Embryonic facial prominence (tissue), 1 donor: ENCODE results near the gene GSDMA.

Experiments used
- DNase-seq: peaks from one replicate; pipeline ENCODE4 v3.0.0-alpha.2; 2016; ENCODE audit errors: extremely low spot score

The GSDMA gene, protein sequence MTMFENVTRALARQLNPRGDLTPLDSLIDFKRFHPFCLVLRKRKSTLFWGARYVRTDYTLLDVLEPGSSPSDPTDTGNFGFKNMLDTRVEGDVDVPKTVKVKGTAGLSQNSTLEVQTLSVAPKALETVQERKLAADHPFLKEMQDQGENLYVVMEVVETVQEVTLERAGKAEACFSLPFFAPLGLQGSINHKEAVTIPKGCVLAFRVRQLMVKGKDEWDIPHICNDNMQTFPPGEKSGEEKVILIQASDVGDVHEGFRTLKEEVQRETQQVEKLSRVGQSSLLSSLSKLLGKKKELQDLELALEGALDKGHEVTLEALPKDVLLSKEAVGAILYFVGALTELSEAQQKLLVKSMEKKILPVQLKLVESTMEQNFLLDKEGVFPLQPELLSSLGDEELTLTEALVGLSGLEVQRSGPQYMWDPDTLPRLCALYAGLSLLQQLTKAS

DNA sequence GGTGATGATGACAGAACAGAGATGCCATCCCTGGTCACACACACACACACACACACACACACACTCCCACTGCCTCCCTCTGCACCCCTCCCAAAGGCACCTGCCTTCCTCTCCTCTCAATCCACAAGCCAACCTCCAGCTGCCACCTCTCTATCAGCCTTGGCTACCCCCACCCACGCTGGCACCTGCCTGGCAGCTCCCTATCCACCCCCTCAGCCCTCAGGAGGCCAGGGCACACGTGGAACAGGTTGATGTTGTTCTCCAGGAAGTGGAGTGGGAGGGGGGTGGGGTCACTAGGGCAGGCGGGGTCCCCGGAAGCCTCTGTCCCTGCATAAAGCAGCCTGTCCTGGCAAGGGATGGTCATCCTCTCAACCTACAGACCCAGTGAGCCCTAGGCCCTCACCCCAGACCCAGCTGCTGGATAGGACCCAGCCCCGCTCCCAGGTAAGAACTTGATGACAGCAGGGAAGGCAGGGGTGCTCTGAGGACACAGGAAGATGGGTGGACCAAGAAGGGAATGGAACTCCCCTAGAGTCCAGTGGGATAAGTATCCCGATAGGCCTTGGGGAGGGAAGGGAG lies at the start of gene GSDMA:
Gene GSDMA (plus strand): TSS at position 363 of the 579 bp plus-strand sequence. CDS start 2,684 bp downstream, outside the sequence.
- no peak for DNase-seq

GRCh38 chr17:39913989-39914388 lies 48.8 kb upstream of the GSDMA start:
- DNase-seq: no peak

DNA sequence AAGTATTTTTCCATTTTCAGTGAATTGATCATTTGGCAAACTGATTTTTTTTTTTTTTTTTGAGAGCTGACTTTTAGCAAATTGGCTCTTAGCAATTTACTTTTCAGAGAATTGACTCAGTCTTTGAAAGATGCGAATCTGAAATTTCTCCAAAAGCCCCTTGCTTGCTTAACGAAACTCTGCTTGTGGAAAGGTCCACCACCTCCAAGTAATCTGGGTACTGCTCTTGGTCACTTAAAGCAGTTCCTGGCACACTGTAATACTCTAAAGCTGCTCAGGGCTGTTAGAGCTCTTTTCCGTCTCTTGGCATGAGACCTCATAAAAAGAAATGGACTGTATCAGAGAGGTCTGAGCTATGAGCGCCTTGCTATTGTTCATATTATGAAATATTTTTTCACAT lies 47.2 kb upstream of the GSDMA start:
- DNase-seq: no peak

DNA sequence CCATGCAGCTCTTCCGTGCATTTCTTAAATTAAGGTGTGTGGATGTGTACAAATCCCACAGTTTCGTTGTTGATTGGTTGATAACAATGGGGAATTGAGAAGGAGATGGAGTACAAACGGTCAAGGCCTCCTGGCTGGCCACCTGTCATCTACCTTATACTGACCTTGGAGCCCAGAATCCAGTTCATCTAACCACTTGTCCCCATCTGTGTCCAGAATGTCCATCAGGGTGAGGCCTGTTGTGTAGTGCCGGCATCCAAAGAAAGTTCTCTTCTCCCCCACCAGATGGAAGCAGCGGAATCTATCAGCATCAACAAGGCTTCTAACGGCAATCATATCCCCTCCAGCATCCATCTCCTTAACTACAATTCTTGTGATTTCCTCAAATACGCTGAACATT lies 45.9 kb upstream of the GSDMA start:
- DNase-seq: no peak

GRCh38 chr17:39919087-39919683 lies 43.6 kb upstream of the GSDMA start:
- no peak for DNase-seq

GRCh38 chr17:39920218-39921210 lies 42.3 kb upstream of the GSDMA start:
- DNase-seq: no peak

DNA sequence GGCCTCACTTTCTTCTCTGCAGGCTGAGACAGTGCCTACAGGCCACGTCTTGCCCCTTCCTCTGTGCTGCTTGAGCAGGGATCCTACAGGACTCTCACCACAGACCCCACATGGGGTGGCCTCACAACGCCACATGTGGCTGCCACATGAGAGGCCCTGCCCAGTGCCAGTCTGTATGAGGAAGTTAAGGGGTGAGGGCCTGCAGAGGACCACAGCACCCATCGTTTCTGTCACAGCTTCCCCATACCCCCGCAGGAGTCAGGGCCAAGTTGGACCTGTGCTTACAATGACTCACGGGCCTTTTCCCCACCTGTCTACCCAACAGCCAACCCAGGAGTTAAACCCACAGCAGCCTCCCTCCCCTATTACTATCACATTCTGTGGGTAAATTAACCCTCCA lies 41.5 kb upstream of the GSDMA start:
- no peak for DNase-seq

DNA sequence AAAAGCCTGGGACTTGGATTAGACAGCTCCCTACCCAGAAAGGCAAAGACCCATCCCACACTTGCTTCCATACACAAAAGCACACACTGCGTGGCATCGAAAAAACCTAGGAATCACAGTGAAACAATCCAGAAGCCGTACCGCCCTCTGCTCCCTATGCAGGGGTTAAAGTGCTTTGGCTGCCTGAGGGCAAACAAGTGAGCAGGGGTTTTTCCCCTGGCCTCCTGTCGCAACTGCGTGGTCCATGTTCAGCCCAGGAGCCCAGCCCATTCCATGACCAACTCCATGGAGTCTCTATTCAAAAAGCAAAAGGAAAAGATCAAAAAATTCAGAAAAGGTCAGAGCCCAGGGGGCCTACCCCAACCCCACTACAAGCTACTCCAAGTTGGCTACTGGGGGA lies 40.8 kb upstream of the GSDMA start:
- no peak for DNase-seq

DNA sequence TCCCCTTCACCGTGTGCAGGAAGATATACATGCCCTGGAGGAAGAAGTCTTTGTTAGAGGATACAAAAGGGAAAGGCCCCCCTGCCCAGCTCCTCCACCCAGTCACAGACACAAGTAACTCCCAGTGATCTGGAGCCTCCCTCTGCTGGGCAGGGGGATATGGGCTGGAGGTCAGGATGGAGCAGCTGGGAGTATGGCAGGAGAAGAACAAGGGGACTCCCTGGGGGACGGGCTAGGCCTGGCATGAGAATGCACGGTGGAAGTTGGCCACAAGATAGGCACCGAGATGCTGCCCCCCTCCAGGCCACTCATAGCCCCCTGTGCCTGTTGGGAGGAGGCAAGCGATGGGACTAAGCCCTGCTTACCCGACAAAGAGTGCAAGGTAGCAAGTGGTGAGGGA lies 39.6 kb upstream of the GSDMA start:
- DNase-seq: no peak

DNA sequence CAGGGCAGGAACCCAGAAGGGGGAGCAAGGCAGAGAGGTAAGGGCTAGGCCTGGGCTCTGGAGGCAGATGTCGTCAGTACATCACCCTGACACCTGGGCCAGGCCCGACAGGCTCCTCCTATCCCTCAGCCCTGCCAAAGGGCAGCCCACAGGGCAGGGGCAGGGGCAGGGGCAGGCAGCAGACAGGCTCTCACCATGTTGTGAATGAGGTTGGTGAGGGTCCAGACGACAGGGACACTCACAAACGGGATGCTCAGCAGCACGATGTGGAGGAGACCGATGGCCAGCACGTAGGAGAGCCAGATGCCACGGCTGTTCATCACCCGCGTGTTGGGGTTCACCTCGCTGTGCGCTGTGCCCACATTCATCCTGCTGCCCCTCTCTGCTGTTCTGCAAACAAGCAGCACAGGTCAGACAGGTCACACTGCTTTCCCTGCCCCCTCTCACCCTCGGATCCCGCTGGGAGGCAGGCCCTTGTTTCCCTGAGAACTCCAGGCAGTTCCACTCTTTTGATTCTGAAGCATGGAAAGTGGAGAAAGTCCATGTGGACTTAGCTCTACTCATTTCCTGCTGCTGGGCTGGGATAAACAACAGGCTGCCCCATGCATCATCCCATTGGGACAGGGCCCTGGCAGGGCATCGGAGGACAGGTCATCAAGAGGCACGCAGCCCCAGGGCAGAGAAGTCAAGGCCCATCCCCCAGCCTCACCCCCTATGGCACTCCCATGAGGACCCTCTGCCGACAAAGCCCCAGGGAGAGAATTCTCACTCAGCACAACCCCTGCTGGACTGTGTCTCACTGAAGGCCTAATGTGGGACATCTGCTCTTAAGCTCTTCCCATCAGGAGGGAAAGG lies 38.7 kb upstream of the GSDMA start:
- no peak for DNase-seq

- DNase-seq: no peak
Measured at GRCh38 chr17:39924691-39925055, 38.1 kb upstream of the GSDMA start.

DNA sequence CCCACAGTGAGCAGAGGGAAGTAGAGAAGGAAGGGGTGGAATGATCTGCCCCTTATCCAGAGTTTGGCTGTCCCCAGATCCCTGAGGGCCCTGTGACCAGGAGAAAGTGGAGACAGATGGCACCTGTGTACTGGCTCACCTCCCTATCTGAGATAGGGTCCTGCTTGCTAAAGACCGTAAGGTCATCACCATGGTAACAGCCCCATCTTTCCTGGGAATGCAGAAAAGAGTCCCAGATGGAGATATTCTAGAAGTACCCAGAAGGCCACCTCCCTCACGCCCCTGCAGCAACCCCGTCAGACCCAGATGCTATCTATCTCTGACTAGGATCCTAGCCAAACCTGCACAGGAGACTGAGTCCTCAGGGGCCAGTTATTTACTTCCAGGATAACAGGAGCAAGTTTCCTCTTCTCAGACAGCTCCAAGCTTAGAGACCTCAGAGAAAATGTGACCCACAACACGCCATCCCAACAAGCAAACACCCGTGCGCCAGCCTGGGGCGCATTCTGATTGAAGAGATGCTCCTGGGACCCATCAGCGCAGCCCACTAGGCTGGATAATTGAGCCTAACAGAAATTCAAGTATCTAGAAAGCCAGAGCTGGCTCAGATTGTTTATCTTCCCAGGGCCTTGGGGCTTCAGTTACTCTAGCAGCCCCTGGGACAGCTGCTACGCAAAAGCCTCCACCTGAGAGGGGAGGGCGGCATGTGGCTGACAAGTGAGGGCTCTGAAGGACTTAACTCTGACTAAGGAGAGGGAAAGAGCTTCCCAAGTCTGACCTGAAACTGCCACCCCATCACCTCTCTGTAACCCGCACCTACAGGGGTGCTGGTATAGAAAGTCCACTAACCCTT lies 37.3 kb upstream of the GSDMA start:
- DNase-seq: no peak

GRCh38 chr17:39926135-39926587 lies 36.6 kb upstream of the GSDMA start:
- DNase-seq: no peak

DNA sequence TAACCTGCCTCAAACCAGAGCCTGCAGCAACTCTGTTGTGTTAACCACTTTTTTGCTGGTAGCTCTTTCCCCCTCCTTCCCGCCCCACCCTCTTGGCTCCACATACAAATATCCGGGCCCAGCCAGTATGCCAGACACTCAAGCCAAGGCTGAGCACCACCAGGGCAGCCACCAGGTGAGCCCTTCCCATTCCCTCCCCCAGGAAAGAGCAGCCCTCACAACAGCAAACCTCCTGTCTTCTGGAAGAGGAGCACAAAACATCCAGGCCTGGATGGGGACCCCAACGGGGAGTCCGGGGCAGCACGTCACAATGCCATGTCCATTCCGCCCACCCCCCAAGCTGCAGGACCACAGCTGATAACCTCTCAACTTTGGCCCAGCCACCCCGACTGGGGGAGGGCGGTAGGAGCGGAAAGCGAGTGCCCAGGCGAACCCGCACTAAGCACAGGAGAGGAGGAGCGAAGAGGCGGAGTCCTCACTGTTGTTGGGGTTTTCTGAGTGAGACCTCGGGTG lies 36.2 kb upstream of the GSDMA start:
- no peak for DNase-seq

- peak; percentile 84 for DNase-seq
Measured at GRCh38 chr17:39927101-39927928, 35.5 kb upstream of the GSDMA start, which contains the start of the genes LRRC3C and ORMDL3. TSS of gene LRRC3C (plus strand) at chr17:39927732. CDS start at chr17:39941524, 13,792 bp downstream. TSS of gene ORMDL3 (minus strand) at chr17:39927601. CDS start at chr17:39924203, 3,398 bp downstream.

- no peak for DNase-seq
Measured at GRCh38 chr17:39927929-39928857, 34.6 kb upstream of the GSDMA start.
